Skeletal muscle cell (primary cell): Measurements from ENCODE around the gene CALCOCO1.

Experiments used
- DNase-seq: peaks from one replicate; pipeline ENCODE4 v3.0.0-alpha.2; 2010; ENCODE audit warnings: low read depth
- H3K4me3 ChIP-seq: 2 replicates; pipeline ENCODE4 v1.5.1; 2011; ENCODE audit warnings: low read depth, mild to moderate bottlenecking, control low read depth, low read length, moderate library complexity

CALCOCO1 gene

GRCh38 chr12:53752621-53753020, 25.4 kb upstream of the CALCOCO1 start:
- H3K4me3 ChIP-seq, result no peak overlapping the region
- no peak for DNase-seq

- no peak overlapping the region for H3K4me3 ChIP-seq
- DNase-seq, result no peak
These were observed 24.9 kb upstream of the CALCOCO1 start for GRCh38 chr12:53752192-53752601.

GRCh38 chr12:53751336-53752191, 24.3 kb upstream of the CALCOCO1 start, which contains the start of gene CISTR:
Gene CISTR (minus strand): TSS chr12:53751979.
- no peak for DNase-seq
- H3K4me3 ChIP-seq, result peak within 1 kb of the TSS; percentile 39

GRCh38 chr12:53750812-53751335, 23.6 kb upstream of the CALCOCO1 start:
- peak overlapping the region; percentile 39 for H3K4me3 ChIP-seq
- DNase-seq, result no peak

GRCh38 chr12:53749986-53750811, 22.9 kb upstream of the CALCOCO1 start:
- no peak for DNase-seq
- H3K4me3 ChIP-seq, result no peak overlapping the region

- no peak overlapping the region for H3K4me3 ChIP-seq
- DNase-seq, result no peak
These were observed 21.0 kb upstream of the CALCOCO1 start for GRCh38 chr12:53748072-53748840.

GRCh38 chr12:53747095-53747494, 19.8 kb upstream of the CALCOCO1 start:
- H3K4me3 ChIP-seq, result no peak overlapping the region
- no peak for DNase-seq

- no peak overlapping the region for H3K4me3 ChIP-seq
- peak; percentile 57 for DNase-seq
These were observed 19.4 kb upstream of the CALCOCO1 start for GRCh38 chr12:53746592-53747092.

- DNase-seq, result no peak
- H3K4me3 ChIP-seq, result no peak overlapping the region
These were observed 17.5 kb upstream of the CALCOCO1 start for GRCh38 chr12:53744751-53745150.

- DNase-seq, result no peak
- no peak overlapping the region for H3K4me3 ChIP-seq
These were observed 16.8 kb upstream of the CALCOCO1 start for GRCh38 chr12:53744130-53744441.

- DNase-seq, result no peak
- H3K4me3 ChIP-seq, result no peak overlapping the region
These were observed 16.2 kb upstream of the CALCOCO1 start for GRCh38 chr12:53743266-53744129.

- no peak for DNase-seq
- no peak overlapping the region for H3K4me3 ChIP-seq
These were observed 12.9 kb upstream of the CALCOCO1 start for GRCh38 chr12:53740130-53740491.

GRCh38 chr12:53739214-53740129, 12.2 kb upstream of the CALCOCO1 start:
- DNase-seq, result no peak
- H3K4me3 ChIP-seq, result peak overlapping the region; percentile 23

- DNase-seq, result no peak
- no peak overlapping the region for H3K4me3 ChIP-seq
These were observed 11.4 kb upstream of the CALCOCO1 start for GRCh38 chr12:53738406-53739213.

- no peak overlapping the region for H3K4me3 ChIP-seq
- DNase-seq, result no peak
These were observed 10.7 kb upstream of the CALCOCO1 start for GRCh38 chr12:53737951-53738405.

- H3K4me3 ChIP-seq, result no peak overlapping the region
- DNase-seq, result no peak
These were observed 10.0 kb upstream of the CALCOCO1 start for GRCh38 chr12:53737093-53737808.
